Measurements from ENCODE around the gene ESRRB.

Gene ESRRB

GRCh38 chr14:76385435-76385834 lies 9.5 kb downstream of the ESRRB start:
- peaks cover 2% of the 10 kb centered on the region for H3K4me1 ChIP-seq (ENCODE audit: control insufficient read depth, insufficient read depth, low read length)
- H3K4me3 ChIP-seq (ENCODE audit: low read length in 2 of 2) = no peak overlapping the region
- H3K36me3 ChIP-seq (ENCODE audit: control insufficient read depth in 2 of 2, insufficient read depth in 2 of 2, low read length in 2 of 2) = no peaks in the 10 kb centered on the region
- no peak overlapping the region for H3K9ac ChIP-seq (ENCODE audit: low read length in 2 of 2)
- no peak overlapping the region for H3K27ac ChIP-seq (ENCODE audit: low read length)
- H3K27me3 ChIP-seq (ENCODE audit: control insufficient read depth in 1 of 2, insufficient read depth in 2 of 2, low read length in 2 of 2) = peaks cover 32 to 37% of the 10 kb centered on the region in 2 donors
- H3K9me3 ChIP-seq (ENCODE audit: control insufficient read depth in 2 of 2, low read length in 2 of 2) = no peaks in the 10 kb centered on the region

- H3K9ac ChIP-seq (ENCODE audit: low read length in 2 of 2) = no peak overlapping the region
- peaks cover 24 to 26% of the 10 kb centered on the region in 2 donors for H3K27me3 ChIP-seq (ENCODE audit: control insufficient read depth in 1 of 2, insufficient read depth in 2 of 2, low read length in 2 of 2)
Observed at GRCh38 chr14:76386944-76387782, 11.2 kb downstream of the ESRRB start.

GRCh38 chr14:76389841-76390240 lies 13.9 kb downstream of the ESRRB start:
- no peaks in the 10 kb centered on the region for H3K9me3 ChIP-seq (ENCODE audit: control insufficient read depth in 2 of 2, low read length in 2 of 2)
- H3K27me3 ChIP-seq (ENCODE audit: control insufficient read depth in 1 of 2, insufficient read depth in 2 of 2, low read length in 2 of 2) = peaks cover 14 to 17% of the 10 kb centered on the region in 2 donors
- no peak overlapping the region for H3K27ac ChIP-seq (ENCODE audit: low read length)
- H3K4me3 ChIP-seq (ENCODE audit: low read length in 2 of 2) = no peak overlapping the region
- no peaks in the 10 kb centered on the region for H3K36me3 ChIP-seq (ENCODE audit: control insufficient read depth in 2 of 2, insufficient read depth in 2 of 2, low read length in 2 of 2)
- H3K9ac ChIP-seq (ENCODE audit: low read length in 2 of 2) = no peak overlapping the region
- H3K4me1 ChIP-seq (ENCODE audit: control insufficient read depth, insufficient read depth, low read length) = peaks cover 2% of the 10 kb centered on the region

More at GRCh38 chr14:76386944-76387782, 11.2 kb downstream of the ESRRB start:
- Histone ChIP-seq H3K36me3 (ENCODE audit: control insufficient read depth in 2 of 2, insufficient read depth in 2 of 2, low read length in 2 of 2) (no peaks in the 10 kb centered on the region), H3K4me3 (ENCODE audit: low read length in 2 of 2) (no peak overlapping the region), H3K27ac (ENCODE audit: low read length) (no peak overlapping the region), H3K9me3 (ENCODE audit: control insufficient read depth in 2 of 2, low read length in 2 of 2) (no peaks in the 10 kb centered on the region), H3K4me1 (ENCODE audit: control insufficient read depth, insufficient read depth, low read length) (peaks cover 2% of the 10 kb centered on the region)

GRCh38 chr14:76390621-76391020 lies 14.7 kb downstream of the ESRRB start:
- Histone ChIP-seq H3K4me1 (ENCODE audit: control insufficient read depth, insufficient read depth, low read length) (peaks cover 2% of the 10 kb centered on the region), H3K9ac (ENCODE audit: low read length in 2 of 2) (no peak overlapping the region), H3K36me3 (ENCODE audit: control insufficient read depth in 2 of 2, insufficient read depth in 2 of 2, low read length in 2 of 2) (no peaks in the 10 kb centered on the region), H3K4me3 (ENCODE audit: low read length in 2 of 2) (no peak overlapping the region), H3K9me3 (ENCODE audit: control insufficient read depth in 2 of 2, low read length in 2 of 2) (no peaks in the 10 kb centered on the region), H3K27me3 (ENCODE audit: control insufficient read depth in 1 of 2, insufficient read depth in 2 of 2, low read length in 2 of 2) (peaks cover 13 to 17% of the 10 kb centered on the region in 2 donors), H3K27ac (ENCODE audit: low read length) (no peak overlapping the region)

- H3K27me3 ChIP-seq (ENCODE audit: control insufficient read depth in 1 of 2, insufficient read depth in 2 of 2, low read length in 2 of 2) = peaks cover 8% of the 10 kb centered on the region in 2 donors
- no peaks in the 10 kb centered on the region for H3K9me3 ChIP-seq (ENCODE audit: control insufficient read depth in 2 of 2, low read length in 2 of 2)
- no peaks in the 10 kb centered on the region for H3K36me3 ChIP-seq (ENCODE audit: control insufficient read depth in 2 of 2, insufficient read depth in 2 of 2, low read length in 2 of 2)
- no peak overlapping the region for H3K27ac ChIP-seq (ENCODE audit: low read length)
- peaks cover under 1% of the 10 kb centered on the region for H3K4me1 ChIP-seq (ENCODE audit: control insufficient read depth, insufficient read depth, low read length)
- no peak overlapping the region for H3K4me3 ChIP-seq (ENCODE audit: low read length in 2 of 2)
- no peak overlapping the region for H3K9ac ChIP-seq (ENCODE audit: low read length in 2 of 2)
Observed at GRCh38 chr14:76391981-76392690, 16.2 kb downstream of the ESRRB start.

GRCh38 chr14:76394569-76394968 lies 18.6 kb downstream of the ESRRB start:
- H3K4me1 ChIP-seq (ENCODE audit: control insufficient read depth, insufficient read depth, low read length) = no peaks in the 10 kb centered on the region
- H3K9ac ChIP-seq (ENCODE audit: low read length in 2 of 2) = no peak overlapping the region
- no peaks in the 10 kb centered on the region for H3K9me3 ChIP-seq (ENCODE audit: control insufficient read depth in 2 of 2, low read length in 2 of 2)
- peaks cover 0 to 9% of the 10 kb centered on the region in 2 donors for H3K27me3 ChIP-seq (ENCODE audit: control insufficient read depth in 1 of 2, insufficient read depth in 2 of 2, low read length in 2 of 2)
- no peak overlapping the region for H3K4me3 ChIP-seq (ENCODE audit: low read length in 2 of 2)
- no peak overlapping the region for H3K27ac ChIP-seq (ENCODE audit: low read length)
- no peaks in the 10 kb centered on the region for H3K36me3 ChIP-seq (ENCODE audit: control insufficient read depth in 2 of 2, insufficient read depth in 2 of 2, low read length in 2 of 2)

GRCh38 chr14:76395161-76395560 lies 19.2 kb downstream of the ESRRB start:
- H3K27ac ChIP-seq (ENCODE audit: low read length) = no peak overlapping the region
- no peaks in the 10 kb centered on the region for H3K9me3 ChIP-seq (ENCODE audit: control insufficient read depth in 2 of 2, low read length in 2 of 2)
- H3K9ac ChIP-seq (ENCODE audit: low read length in 2 of 2) = no peak overlapping the region
- H3K36me3 ChIP-seq (ENCODE audit: control insufficient read depth in 2 of 2, insufficient read depth in 2 of 2, low read length in 2 of 2) = no peaks in the 10 kb centered on the region
- H3K27me3 ChIP-seq (ENCODE audit: control insufficient read depth in 1 of 2, insufficient read depth in 2 of 2, low read length in 2 of 2) = peaks cover 0 to 11% of the 10 kb centered on the region in 2 donors
- H3K4me3 ChIP-seq (ENCODE audit: low read length in 2 of 2) = no peak overlapping the region
- H3K4me1 ChIP-seq (ENCODE audit: control insufficient read depth, insufficient read depth, low read length) = no peaks in the 10 kb centered on the region

- Histone ChIP-seq H3K27ac (ENCODE audit: low read length) (no peak overlapping the region), H3K36me3 (ENCODE audit: control insufficient read depth in 2 of 2, insufficient read depth in 2 of 2, low read length in 2 of 2) (no peaks in the 10 kb centered on the region), H3K27me3 (ENCODE audit: control insufficient read depth in 1 of 2, insufficient read depth in 2 of 2, low read length in 2 of 2) (peaks cover 0 to 14% of the 10 kb centered on the region in 2 donors), H3K9me3 (ENCODE audit: control insufficient read depth in 2 of 2, low read length in 2 of 2) (no peaks in the 10 kb centered on the region), H3K4me1 (ENCODE audit: control insufficient read depth, insufficient read depth, low read length) (no peaks in the 10 kb centered on the region), H3K9ac (ENCODE audit: low read length in 2 of 2) (no peak overlapping the region), H3K4me3 (ENCODE audit: low read length in 2 of 2) (no peak overlapping the region)
Observed at GRCh38 chr14:76396714-76397187, 20.8 kb downstream of the ESRRB start.

GRCh38 chr14:76405627-76406026 lies 29.7 kb downstream of the ESRRB start:
- H3K27me3 ChIP-seq (ENCODE audit: control insufficient read depth in 1 of 2, insufficient read depth in 2 of 2, low read length in 2 of 2) = peaks cover 0 to 7% of the 10 kb centered on the region in 2 donors
- no peak overlapping the region for H3K4me3 ChIP-seq (ENCODE audit: low read length in 2 of 2)
- no peak overlapping the region for H3K27ac ChIP-seq (ENCODE audit: low read length)
- H3K9me3 ChIP-seq (ENCODE audit: control insufficient read depth in 2 of 2, low read length in 2 of 2) = no peaks in the 10 kb centered on the region
- no peaks in the 10 kb centered on the region for H3K4me1 ChIP-seq (ENCODE audit: control insufficient read depth, insufficient read depth, low read length)
- H3K36me3 ChIP-seq (ENCODE audit: control insufficient read depth in 2 of 2, insufficient read depth in 2 of 2, low read length in 2 of 2) = no peaks in the 10 kb centered on the region
- no peak overlapping the region for H3K9ac ChIP-seq (ENCODE audit: low read length in 2 of 2)

GRCh38 chr14:76407449-76408150 lies 31.7 kb downstream of the ESRRB start:
- no peak overlapping the region for H3K9ac ChIP-seq (ENCODE audit: low read length in 2 of 2)
- H3K4me1 ChIP-seq (ENCODE audit: control insufficient read depth, insufficient read depth, low read length) = no peaks in the 10 kb centered on the region

More at GRCh38 chr14:76407449-76408150, 31.7 kb downstream of the ESRRB start:
- Histone ChIP-seq H3K27me3 (ENCODE audit: control insufficient read depth in 1 of 2, insufficient read depth in 2 of 2, low read length in 2 of 2) (peaks cover 3 to 4% of the 10 kb centered on the region in 2 donors), H3K4me3 (ENCODE audit: low read length in 2 of 2) (no peak overlapping the region), H3K9me3 (ENCODE audit: control insufficient read depth in 2 of 2, low read length in 2 of 2) (no peaks in the 10 kb centered on the region), H3K27ac (ENCODE audit: low read length) (no peak overlapping the region), H3K36me3 (ENCODE audit: control insufficient read depth in 2 of 2, insufficient read depth in 2 of 2, low read length in 2 of 2) (no peaks in the 10 kb centered on the region)
